ENCODE data around the gene ACSF3. TPM values are rescaled to one million over a fixed set of nuclear protein-coding genes. Genes with fewer than 3 reads are reported as not detected.

ACSF3 gene
- total and polyA plus RNA-seq, 4 donors: 15.3 to 27.3 (median 18.8) TPM

- TF ChIP-seq CTCF (IDR thresholded peaks at IDR 0.05; ENCODE audit: low read depth, low read length, missing input control): no peak
- TF ChIP-seq NR2F2 (IDR thresholded peaks at IDR 0.05): no peak
- TF ChIP-seq RAD21 (IDR thresholded peaks at IDR 0.05): no peak
- TF ChIP-seq HNF4A (conservative IDR thresholded peaks at IDR 0.05): no peak
- no peak for TF ChIP-seq FOXA1 (IDR thresholded peaks at IDR 0.05)
- no peak for TF ChIP-seq HNF4G (IDR thresholded peaks at IDR 0.05)
These were observed 83.8 kb downstream of the ACSF3 start (continued) for GRCh38 chr16:89177501-89177900.

- TF ChIP-seq REST (IDR thresholded peaks at IDR 0.05) (no peak), EGR1 (IDR thresholded peaks at IDR 0.05; ENCODE audit: low read depth in 2 of 2) (no peak)
- no peaks in the 10 kb centered on the region for H3K27me3 ChIP-seq (ENCODE audit: control insufficient read depth in 4 of 4, insufficient read depth in 4 of 4, low read length in 3 of 4)
These were observed 84.9 kb downstream of the ACSF3 start for GRCh38 chr16:89178453-89179147.

GRCh38 chr16:89179148-89179484 lies 85.5 kb downstream of the ACSF3 start:
- TF ChIP-seq JUND (IDR thresholded peaks at IDR 0.05) (no peak), RXRA (IDR thresholded peaks at IDR 0.05) (no peak), FOXA2 (IDR thresholded peaks at IDR 0.05) (no peak), REST (IDR thresholded peaks at IDR 0.05) (no peak), GABPA (IDR thresholded peaks at IDR 0.05 in 1 of 2, conservative IDR thresholded peaks at IDR 0.05 in 1 of 2) (no peak), ZBTB33 (IDR thresholded peaks at IDR 0.05) (no peak), EGR1 (IDR thresholded peaks at IDR 0.05; ENCODE audit: low read depth in 2 of 2) (no peak), MAX (IDR thresholded peaks at IDR 0.05) (no peak), RAD21 (IDR thresholded peaks at IDR 0.05) (no peak)
- Histone ChIP-seq H3K36me3 (ENCODE audit: control insufficient read depth in 4 of 4, insufficient read depth in 3 of 4, low read depth in 1 of 4, low read length in 3 of 4) (no peaks in the 10 kb centered on the region), H3K27me3 (ENCODE audit: control insufficient read depth in 4 of 4, insufficient read depth in 4 of 4, low read length in 3 of 4) (no peaks in the 10 kb centered on the region), H3K27ac (ENCODE audit: low read depth in 1 of 2, low read length in 2 of 2) (no peak overlapping the region), H3K4me1 (ENCODE audit: control insufficient read depth in 4 of 4, insufficient read depth in 4 of 4, low read length in 3 of 4) (no peaks in the 10 kb centered on the region), H3K9me3 (ENCODE audit: control insufficient read depth in 4 of 4, low read length in 3 of 4) (no peaks in the 10 kb centered on the region), H3K9ac (ENCODE audit: low read depth in 1 of 2, low read length in 2 of 2) (no peak overlapping the region), H3K4me3 (ENCODE audit: low read depth in 1 of 3, low read length in 3 of 3) (no peak overlapping the region)
- no peak for DNase-seq (ENCODE audit: low spot score)
- 86% methylated on average over 19 of the region's 19 CpGs for WGBS

More at GRCh38 chr16:89178453-89179147, 84.9 kb downstream of the ACSF3 start:
- no peak for DNase-seq (ENCODE audit: low spot score)
- Histone ChIP-seq H3K27ac (ENCODE audit: low read depth in 1 of 2, low read length in 2 of 2) (no peak overlapping the region), H3K4me3 (ENCODE audit: low read depth in 1 of 3, low read length in 3 of 3) (no peak overlapping the region), H3K4me1 (ENCODE audit: control insufficient read depth in 4 of 4, insufficient read depth in 4 of 4, low read length in 3 of 4) (no peaks in the 10 kb centered on the region), H3K36me3 (ENCODE audit: control insufficient read depth in 4 of 4, insufficient read depth in 3 of 4, low read depth in 1 of 4, low read length in 3 of 4) (no peaks in the 10 kb centered on the region), H3K9me3 (ENCODE audit: control insufficient read depth in 4 of 4, low read length in 3 of 4) (no peaks in the 10 kb centered on the region), H3K9ac (ENCODE audit: low read depth in 1 of 2, low read length in 2 of 2) (no peak overlapping the region)
- WGBS: 83% methylated on average over 24 of the region's 24 CpGs
